PC-3 (cell line): ENCODE results near the gene NPHS2.

Experiments used
- EZH2 ChIP-seq: fragments of 300-600 bp; sonication (generic); IDR thresholded peaks from one replicate; pipeline ENCODE4 v1.6.1; 2017; ENCODE audit warnings: antibody characterized with exemption, mild to moderate bottlenecking, low read length; ENCODE audit not compliant: unreplicated experiment
- TF ChIP-seq, protein P1 (sequence below): fragments of 300-600 bp; sonication (generic); conservative IDR thresholded peaks from 2 replicates; pipeline ENCODE4 v1.5.1; 2017; ENCODE audit warnings: antibody characterized with exemption, low read depth, mild to moderate bottlenecking, low read length

GRCh38 chr1:179549368-179549700, 26.4 kb downstream of the NPHS2 start:
- TF ChIP-seq, protein P1, sequence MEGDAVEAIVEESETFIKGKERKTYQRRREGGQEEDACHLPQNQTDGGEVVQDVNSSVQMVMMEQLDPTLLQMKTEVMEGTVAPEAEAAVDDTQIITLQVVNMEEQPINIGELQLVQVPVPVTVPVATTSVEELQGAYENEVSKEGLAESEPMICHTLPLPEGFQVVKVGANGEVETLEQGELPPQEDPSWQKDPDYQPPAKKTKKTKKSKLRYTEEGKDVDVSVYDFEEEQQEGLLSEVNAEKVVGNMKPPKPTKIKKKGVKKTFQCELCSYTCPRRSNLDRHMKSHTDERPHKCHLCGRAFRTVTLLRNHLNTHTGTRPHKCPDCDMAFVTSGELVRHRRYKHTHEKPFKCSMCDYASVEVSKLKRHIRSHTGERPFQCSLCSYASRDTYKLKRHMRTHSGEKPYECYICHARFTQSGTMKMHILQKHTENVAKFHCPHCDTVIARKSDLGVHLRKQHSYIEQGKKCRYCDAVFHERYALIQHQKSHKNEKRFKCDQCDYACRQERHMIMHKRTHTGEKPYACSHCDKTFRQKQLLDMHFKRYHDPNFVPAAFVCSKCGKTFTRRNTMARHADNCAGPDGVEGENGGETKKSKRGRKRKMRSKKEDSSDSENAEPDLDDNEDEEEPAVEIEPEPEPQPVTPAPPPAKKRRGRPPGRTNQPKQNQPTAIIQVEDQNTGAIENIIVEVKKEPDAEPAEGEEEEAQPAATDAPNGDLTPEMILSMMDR, result no peak
- no peak for TF ChIP-seq EZH2
